ENCODE measurements around the gene ZBTB2.

Gene ZBTB2

DNA sequence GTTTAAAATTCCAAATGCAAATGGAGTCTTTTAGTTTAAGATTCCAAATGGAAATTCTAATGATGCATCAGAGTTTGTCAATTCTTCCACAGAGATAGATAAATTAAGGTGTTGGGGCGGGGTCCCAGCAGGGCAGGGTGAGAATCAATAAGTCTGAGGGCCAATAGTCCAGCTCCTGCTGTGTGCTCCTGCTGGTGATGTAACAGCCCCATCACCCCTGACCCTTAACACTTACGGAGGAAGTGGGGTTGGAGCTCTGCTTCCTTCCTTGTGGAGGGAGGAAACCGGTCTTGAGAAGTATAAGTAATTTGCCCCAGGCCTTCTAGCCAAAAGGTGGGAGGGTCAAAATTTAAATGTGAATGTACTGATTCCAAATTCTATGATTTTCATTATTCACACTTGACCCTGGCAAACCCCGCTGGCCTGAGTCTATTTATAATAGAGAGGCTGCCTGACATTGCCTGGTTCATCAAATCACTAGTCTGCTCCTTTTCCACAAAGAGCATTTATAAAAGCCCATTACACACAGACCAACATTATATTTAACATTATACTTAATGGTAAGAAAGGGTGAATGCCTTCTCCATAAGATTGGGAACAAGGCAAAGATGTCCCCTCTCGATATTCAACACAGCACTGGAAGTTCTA is 17.2 kb downstream of the ZBTB2 start:
- POLR2A ChIA-PET, result no interaction called here

DNA sequence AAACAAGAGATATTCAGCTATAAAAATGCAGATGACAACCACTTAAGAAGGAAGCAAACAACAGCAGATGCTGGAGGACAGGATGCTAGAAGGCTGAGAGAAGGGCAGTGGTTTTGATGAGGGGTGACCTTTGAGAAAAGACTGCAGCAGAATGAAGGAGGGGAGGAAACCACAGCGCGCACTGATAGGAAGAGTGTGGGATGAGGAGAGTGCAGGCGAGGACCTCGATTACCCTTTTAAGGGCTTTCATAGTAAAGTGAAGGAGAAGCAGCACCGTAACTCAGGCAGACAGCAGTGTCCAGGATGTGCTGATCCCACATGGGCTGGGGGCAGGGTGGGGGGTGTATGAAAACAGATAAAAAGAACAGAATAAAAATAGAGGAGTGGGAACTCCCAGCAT is 19.2 kb downstream of the ZBTB2 start:
- TF ChIP-seq, protein P1, sequence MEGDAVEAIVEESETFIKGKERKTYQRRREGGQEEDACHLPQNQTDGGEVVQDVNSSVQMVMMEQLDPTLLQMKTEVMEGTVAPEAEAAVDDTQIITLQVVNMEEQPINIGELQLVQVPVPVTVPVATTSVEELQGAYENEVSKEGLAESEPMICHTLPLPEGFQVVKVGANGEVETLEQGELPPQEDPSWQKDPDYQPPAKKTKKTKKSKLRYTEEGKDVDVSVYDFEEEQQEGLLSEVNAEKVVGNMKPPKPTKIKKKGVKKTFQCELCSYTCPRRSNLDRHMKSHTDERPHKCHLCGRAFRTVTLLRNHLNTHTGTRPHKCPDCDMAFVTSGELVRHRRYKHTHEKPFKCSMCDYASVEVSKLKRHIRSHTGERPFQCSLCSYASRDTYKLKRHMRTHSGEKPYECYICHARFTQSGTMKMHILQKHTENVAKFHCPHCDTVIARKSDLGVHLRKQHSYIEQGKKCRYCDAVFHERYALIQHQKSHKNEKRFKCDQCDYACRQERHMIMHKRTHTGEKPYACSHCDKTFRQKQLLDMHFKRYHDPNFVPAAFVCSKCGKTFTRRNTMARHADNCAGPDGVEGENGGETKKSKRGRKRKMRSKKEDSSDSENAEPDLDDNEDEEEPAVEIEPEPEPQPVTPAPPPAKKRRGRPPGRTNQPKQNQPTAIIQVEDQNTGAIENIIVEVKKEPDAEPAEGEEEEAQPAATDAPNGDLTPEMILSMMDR (IDR thresholded peaks at IDR 0.05; ENCODE audit: control extremely low read depth, extremely low read depth, low read depth, missing control alignments), result no peak
- ChIA-PET CTCF (interaction anchor here (1.6 to 1.9 kb wide), 2 partner anchors 16 to 480 kb away, joined by 4 to 5 read pairs; no protein-coding TSS in a partner anchor), POLR2A (no interaction called here)
- DNase-seq (ENCODE audit: extremely low spot score), result no peak

More for the DNA sequence above, 17.2 kb downstream of the ZBTB2 start:
- DNase-seq (ENCODE audit: extremely low spot score), result no peak
- TF ChIP-seq, protein P1 (IDR thresholded peaks at IDR 0.05; ENCODE audit: control extremely low read depth, extremely low read depth, low read depth, missing control alignments), result no peak
- CTCF ChIA-PET, result interaction anchor here (1.3 kb wide), 1 partner anchor 39 kb away, joined by 3 read pairs; no protein-coding TSS in a partner anchor

- CTCF ChIA-PET, result interaction anchor here (1.2 to 1.7 kb wide), 2 partner anchors 28 to 481 kb away, joined by 3 to 4 read pairs; no protein-coding TSS in a partner anchor
- POLR2A ChIA-PET, result no interaction called here
- TF ChIP-seq, protein P1 (IDR thresholded peaks at IDR 0.05; ENCODE audit: control extremely low read depth, extremely low read depth, low read depth, missing control alignments), result no peak
- DNase-seq (ENCODE audit: extremely low spot score), result no peak
These were observed 20.8 kb downstream of the ZBTB2 start for GRCh38 chr6:151370509-151371078.

- POLR2A ChIA-PET, result no interaction called here
- DNase-seq (ENCODE audit: extremely low spot score), result no peak
- TF ChIP-seq, protein P1 (IDR thresholded peaks at IDR 0.05; ENCODE audit: control extremely low read depth, extremely low read depth, low read depth, missing control alignments), result no peak
- CTCF ChIA-PET, result interaction anchor here (0.6 to 1.6 kb wide), 2 partner anchors 41 to 473 kb away, joined by 3 to 4 read pairs; no protein-coding TSS in a partner anchor
These were observed 26.1 kb downstream of the ZBTB2 start for GRCh38 chr6:151365233-151365632.

DNA sequence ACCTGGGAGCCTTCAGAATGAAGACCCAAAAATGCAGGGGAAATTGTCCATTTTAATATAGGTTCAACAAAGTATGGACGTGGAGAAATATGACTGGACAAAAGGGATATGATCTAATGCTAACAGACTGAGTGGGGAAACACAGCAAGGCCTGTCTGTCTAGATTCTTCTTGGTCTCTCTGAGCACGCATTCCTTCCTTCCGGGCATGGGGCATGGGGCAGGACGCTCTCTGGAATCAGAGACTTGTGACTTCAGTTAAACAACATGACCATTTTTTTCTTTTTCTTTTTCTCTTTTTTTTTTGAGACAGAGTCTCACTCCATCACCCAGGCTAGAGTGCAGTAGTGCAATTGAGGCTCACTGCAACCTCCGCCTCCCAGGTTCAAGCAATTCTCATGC is 31.9 kb downstream of the ZBTB2 start:
- ChIA-PET POLR2A (no interaction called here), CTCF (interaction anchor here (2.5 to 3.0 kb wide), 2 partner anchors 24 to 35 kb away, joined by 11 to 16 read pairs; no protein-coding TSS in a partner anchor)
- TF ChIP-seq, protein P1 (IDR thresholded peaks at IDR 0.05; ENCODE audit: control extremely low read depth, extremely low read depth, low read depth, missing control alignments), result no peak
- DNase-seq (ENCODE audit: extremely low spot score), result no peak

DNA sequence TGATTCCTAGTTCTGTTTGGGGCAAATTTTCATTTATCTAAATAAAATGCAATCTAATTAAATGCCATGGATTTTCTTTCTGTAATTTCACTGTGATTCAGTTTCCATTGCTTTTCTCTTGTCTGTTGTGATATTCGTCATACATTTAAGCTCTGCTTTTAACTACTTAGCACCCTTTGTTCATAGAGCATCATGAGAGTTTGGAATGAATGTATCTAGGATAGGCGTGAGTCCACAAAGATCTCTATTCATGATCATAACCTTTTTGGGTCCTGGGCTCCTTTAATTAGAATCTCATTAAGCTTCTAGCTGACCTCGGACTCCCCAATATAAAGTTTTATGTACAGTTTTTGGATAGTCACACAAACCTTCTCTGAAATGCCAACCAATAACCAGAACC is 32.9 kb downstream of the ZBTB2 start:
- POLR2A ChIA-PET, result no interaction called here

More for the DNA sequence above, 32.9 kb downstream of the ZBTB2 start:
- CTCF ChIA-PET, result interaction anchor here (0.9 to 3.0 kb wide), 5 partner anchors 10 to 344 kb away, joined by 3 to 16 read pairs (median 3); no protein-coding TSS in a partner anchor
- no peak for DNase-seq (ENCODE audit: extremely low spot score)
- TF ChIP-seq, protein P1 (IDR thresholded peaks at IDR 0.05; ENCODE audit: control extremely low read depth, extremely low read depth, low read depth, missing control alignments), result no peak

Data from GM10248 (cell line).